ENCODE results near the gene SERPINA1. TPM values are rescaled to one million over a fixed set of nuclear protein-coding genes. Genes with fewer than 3 reads are reported as not detected.
A peak's percentile ranks its signal among the peaks of the same experiment; 100 is the strongest.

SERPINA1 gene
- total and polyA plus RNA-seq, 2 of the 13 experiments (the other 11 are each of a cell fraction or from before 2014, with no cell fraction given), result 3,266 to 11,015 TPM

- peak; percentile 10; the same call in 1 of the 2 replicates for TF ChIP-seq ZNF281 (CRISPR knock-in tag; IDR thresholded peaks at IDR 0.05; ENCODE audit: borderline replicate concordance)
- TF ChIP-seq ZNF747 (CRISPR knock-in tag; IDR thresholded peaks at IDR 0.05; ENCODE audit: borderline replicate concordance), result no peak
- no peak; the same call in 1 of the 2 replicates for TF ChIP-seq NFYB (CRISPR knock-in tag; IDR thresholded peaks at IDR 0.05)
- peak; percentile 43; the same call in 1 of the 2 replicates for TF ChIP-seq ZNF414 (CRISPR knock-in tag; IDR thresholded peaks at IDR 0.05)
- no peak for TF ChIP-seq ZBTB3 (CRISPR knock-in tag; IDR thresholded peaks at IDR 0.05; ENCODE audit: borderline replicate concordance, low read depth)
- TF ChIP-seq CENPT (CRISPR knock-in tag; IDR thresholded peaks at IDR 0.05; ENCODE audit: low read depth), result no peak; the same call in 1 of the 2 replicates
- TF ChIP-seq ATF6 (CRISPR knock-in tag; conservative IDR thresholded peaks at IDR 0.05), result no peak
- peak; percentile 40; the same call in 1 of the 2 replicates for TF ChIP-seq TAF1 (CRISPR knock-in tag; IDR thresholded peaks at IDR 0.05)
- TF ChIP-seq CREBL2 (CRISPR knock-in tag; IDR thresholded peaks at IDR 0.05; ENCODE audit: borderline replicate concordance), result no peak
- no peak for TF ChIP-seq ZNF607 (CRISPR knock-in tag; IDR thresholded peaks at IDR 0.05; ENCODE audit: borderline replicate concordance)
- no peak for TF ChIP-seq ZNF761 (CRISPR knock-in tag; conservative IDR thresholded peaks at IDR 0.05)
- TF ChIP-seq PAX8 (CRISPR knock-in tag; IDR thresholded peaks at IDR 0.05; ENCODE audit: borderline replicate concordance), result no peak
- 0 out of 2 replicates have a peak, but pooled peaks have one; percentile 18 for TF ChIP-seq ZNF891 (CRISPR knock-in tag; IDR thresholded peaks at IDR 0.05)
- TF ChIP-seq HMGA1 (CRISPR knock-in tag; conservative IDR thresholded peaks at IDR 0.05), result no peak
- no peak for TF ChIP-seq TFDP2 (CRISPR knock-in tag; IDR thresholded peaks at IDR 0.05)
- no peak; the same call in 1 of the 2 replicates for TF ChIP-seq MYC (CRISPR knock-in tag; IDR thresholded peaks at IDR 0.05; ENCODE audit: borderline replicate concordance)
- no peak for TF ChIP-seq ZNF446 (CRISPR knock-in tag; IDR thresholded peaks at IDR 0.05)
- TF ChIP-seq RFX3 (CRISPR knock-in tag; IDR thresholded peaks at IDR 0.05), result no peak
- no peak for TF ChIP-seq HDAC1 (CRISPR knock-in tag; IDR thresholded peaks at IDR 0.05)
- peak; percentile 69; the same call in 1 of the 2 replicates for TF ChIP-seq SRY (CRISPR knock-in tag; IDR thresholded peaks at IDR 0.05)
- TF ChIP-seq ERF (CRISPR knock-in tag; IDR thresholded peaks at IDR 0.05), result peak; percentile 32; the same call in 1 of the 2 replicates
- TF ChIP-seq MXI1 (IDR thresholded peaks at IDR 0.05; ENCODE audit: borderline replicate concordance, low read depth, low read length), result no peak
- no peak for TF ChIP-seq KLF11 (CRISPR knock-in tag; IDR thresholded peaks at IDR 0.05)
Observed at GRCh38 chr14:94376108-94376975, 12.1 kb downstream of the SERPINA1 start (continued).
